IMR-90 (cell line): ENCODE measurements around the gene IZUMO4. TPM values are rescaled to one million over a fixed set of nuclear protein-coding genes. Genes with fewer than 3 reads are reported as not detected.
A peak's percentile ranks its signal among the peaks of the same experiment; 100 is the strongest.

Source experiments
- ATAC-seq: fragments of 200-7000 bp; cut with Tn5 transposase; 2 replicates; pipeline ENCODE4 v1.9.1; 2020; ENCODE audit warnings: low read depth, mild to moderate bottlenecking, moderate library complexity
- BruUV-seq: library from RNA; stranded (reverse); fragments of 400-500 nt; replicated peaks from 2 replicates; lab custom pipeline; 2021; lab: Mats Ljungman, UMichigan
- CTCF ChIA-PET: fragments of 300-600 bp; formaldehyde crosslinking; extraction: SDS; loops from one replicate; lab custom pipeline; 2021; ENCODE audit warnings: antibody characterized with exemption; lab: Yijun Ruan, JAX
- POLR2A ChIA-PET: fragments of 300-600 bp; sonication (Branson Sonifier 250); formaldehyde crosslinking; loops from one replicate; lab custom pipeline; 2022; ENCODE audit warnings: antibody characterized with exemption; ENCODE audit not compliant: unreplicated experiment; lab: Charles Lee
- DNase-seq: peaks from one replicate; pipeline ENCODE4 v3.0.0; 2013
- H2AFZ ChIP-seq: replicated peaks from 2 replicates; pipeline ENCODE3; 2013; ENCODE audit warnings: low read length, mild to moderate bottlenecking; ENCODE audit not compliant: poor library complexity
- H2AK5ac ChIP-seq: 2 replicates; pipeline ENCODE4 v1.6.1; 2013; ENCODE audit warnings: low read depth, low read length, inconsistent platforms
- H2AK9ac ChIP-seq: replicated peaks from 2 replicates; pipeline ENCODE3; 2013; ENCODE audit warnings: mild to moderate bottlenecking, low read depth, low read length, moderate library complexity; ENCODE audit not compliant: poor library complexity
- H2BK120ac ChIP-seq: 2 replicates; pipeline ENCODE4 v1.6.1; 2013; ENCODE audit warnings: low read depth, low read length, inconsistent platforms
- H2BK15ac ChIP-seq: 3 replicates; pipeline ENCODE4 v1.6.1; 2013; ENCODE audit warnings: low read depth, low read length, inconsistent platforms
- H2BK20ac ChIP-seq: 2 replicates; pipeline ENCODE4 v1.6.1; 2013; ENCODE audit warnings: low read depth, mild to moderate bottlenecking, inconsistent platforms, low read length, moderate library complexity
- H2BK5ac ChIP-seq: 2 replicates; pipeline ENCODE4 v1.6.1; 2013; ENCODE audit warnings: mild to moderate bottlenecking, low read depth, low read length, inconsistent platforms; ENCODE audit not compliant: poor library complexity, severe bottlenecking
- H3K14ac ChIP-seq: replicated peaks from 2 replicates; pipeline ENCODE4 v1.6.1; 2013; ENCODE audit warnings: low read depth, low read length, inconsistent platforms
- H3K18ac ChIP-seq: 2 replicates; pipeline ENCODE4 v1.6.1; 2013; ENCODE audit warnings: low read depth, low read length, control low read depth
- H3K23ac ChIP-seq: 2 replicates; pipeline ENCODE4 v1.6.1; 2013; ENCODE audit warnings: low read depth, low read length, inconsistent platforms
- H3K27ac ChIP-seq: 2 replicates; pipeline ENCODE4 v1.5.1; 2013; ENCODE audit warnings: mild to moderate bottlenecking, control low read depth, low read length; ENCODE audit not compliant: insufficient read depth
- H3K27me3 ChIP-seq: 2 replicates; pipeline ENCODE4 v1.6.1; 2013; ENCODE audit warnings: low read length; ENCODE audit not compliant: control insufficient read depth, insufficient read depth
- H3K36me3 ChIP-seq: 2 replicates; pipeline ENCODE4 v1.6.1; 2013; ENCODE audit warnings: low read length, mixed read lengths; ENCODE audit not compliant: control insufficient read depth, insufficient read depth
- H3K4ac ChIP-seq: 2 replicates; pipeline ENCODE4 v1.6.1; 2013; ENCODE audit warnings: low read depth, low read length, inconsistent platforms
- H3K4me1 ChIP-seq: 2 replicates; pipeline ENCODE4 v1.6.1; 2013; ENCODE audit warnings: low read length, mixed read lengths; ENCODE audit not compliant: control insufficient read depth, insufficient read depth
- H3K4me2 ChIP-seq: 2 replicates; pipeline ENCODE4 v1.6.1; 2013; ENCODE audit warnings: low read depth, mild to moderate bottlenecking, control low read depth, low read length, moderate library complexity
- H3K4me3 ChIP-seq: 2 replicates; pipeline ENCODE4 v1.5.1; 2013; ENCODE audit warnings: low read depth, mild to moderate bottlenecking, control low read depth, low read length, moderate library complexity; ENCODE audit not compliant: insufficient read depth
- H3K56ac ChIP-seq: 2 replicates; pipeline ENCODE4 v1.6.1; 2013; ENCODE audit warnings: low read length, inconsistent platforms; ENCODE audit not compliant: insufficient read depth; ENCODE audit errors: extremely low read depth
- H3K79me1 ChIP-seq, 2 experiments: 2 replicates each; pipeline ENCODE4 v1.6.1; 2013; ENCODE audit warnings: low read length in 2 of 2, inconsistent platforms in 1 of 2, low read depth in 1 of 2
- H3K9ac ChIP-seq: 2 replicates; pipeline ENCODE4 v1.6.1; 2013; ENCODE audit warnings: low read depth, low read length, control low read depth
- H3K9me1 ChIP-seq: 2 replicates; pipeline ENCODE4 v1.6.1; 2013; ENCODE audit warnings: low read length, inconsistent platforms; ENCODE audit not compliant: insufficient read depth
- H3K9me3 ChIP-seq: 2 replicates; pipeline ENCODE4 v1.6.1; 2013; ENCODE audit warnings: low read length; ENCODE audit not compliant: control insufficient read depth, insufficient read depth
- H4K20me1 ChIP-seq: 2 replicates; pipeline ENCODE4 v1.6.1; 2013; ENCODE audit warnings: low read length, inconsistent platforms; ENCODE audit not compliant: insufficient read depth
- H4K5ac ChIP-seq: 2 replicates; pipeline ENCODE4 v1.6.1; 2013; ENCODE audit warnings: mild to moderate bottlenecking, low read depth, low read length, control low read depth
- H4K8ac ChIP-seq, 2 experiments: 2 replicates each; pipeline ENCODE4 v1.6.1; 2013; ENCODE audit warnings: low read depth in 2 of 2, low read length in 2 of 2, control low read depth in 1 of 2, inconsistent platforms in 1 of 2
- H4K91ac ChIP-seq: 2 replicates; pipeline ENCODE4 v1.6.1; 2013; ENCODE audit warnings: low read depth, low read length, inconsistent platforms; ENCODE audit not compliant: insufficient read depth
- BHLHE40 ChIP-seq: fragments of 150-350 bp; IDR thresholded peaks from 2 replicates; pipeline ENCODE4 v1.6.1; 2016; ENCODE audit warnings: mild to moderate bottlenecking, low read depth, low read length
- CEBPB ChIP-seq: IDR thresholded peaks from 2 replicates; pipeline ENCODE4 v1.6.1; 2012; ENCODE audit warnings: low read depth, low read length, improper control_type of control experiment
- MAFK ChIP-seq: IDR thresholded peaks from 2 replicates; pipeline ENCODE4 v1.6.1; 2012; ENCODE audit warnings: low read depth, low read length, improper control_type of control experiment
- MAZ ChIP-seq: IDR thresholded peaks from 2 replicates; pipeline ENCODE4 v1.6.1; 2012; ENCODE audit warnings: low read depth, mild to moderate bottlenecking, low read length, improper control_type of control experiment, moderate library complexity, borderline replicate concordance
- NFE2L2 ChIP-seq: fragments of 150-350 bp; IDR thresholded peaks from 2 replicates; pipeline ENCODE4 v1.6.1; 2016; ENCODE audit warnings: low read depth, mild to moderate bottlenecking, low read length
- POLR2A ChIP-seq: IDR thresholded peaks from 2 replicates; pipeline ENCODE4 v1.6.1; 2012; ENCODE audit warnings: mild to moderate bottlenecking, low read depth, low read length
- RAD21 ChIP-seq: IDR thresholded peaks from 2 replicates; pipeline ENCODE4 v1.6.1; 2012; ENCODE audit warnings: low read length, improper control_type of control experiment
- RCOR1 ChIP-seq: IDR thresholded peaks from 2 replicates; pipeline ENCODE4 v1.6.1; 2012; ENCODE audit warnings: mild to moderate bottlenecking, low read length, improper control_type of control experiment; ENCODE audit not compliant: insufficient replicate concordance
- RFX5 ChIP-seq: IDR thresholded peaks from 2 replicates; pipeline ENCODE4 v1.8.0; 2012; ENCODE audit warnings: low read depth, mild to moderate bottlenecking, low read length, moderate library complexity
- WGBS, 2 experiments: methylation state at CpG; one replicate each; pipeline versions ENCODE4 v1.1.5 to v1.1.7; 2013; ENCODE audit warnings: missing lambda C conversion rate in 2 of 2; ENCODE audit not compliant: insufficient read length in 1 of 2; ENCODE audit errors: extremely low coverage in 2 of 2; 5-methylcytosine and 5-hydroxymethylcytosine counted together
- dilution Hi-C: fragments of 300-500 bp; cut with HindIII; formaldehyde crosslinking; loops from one replicate; pipeline ENCODE4 v1.14.3; 2018; ENCODE audit warnings: low sequenced_read_pairs; ENCODE audit not compliant: unreplicated experiment
- in situ Hi-C: fragments of 300-500 bp; cut with MboI; formaldehyde crosslinking; loops from 3 replicates; pipeline ENCODE4 v1.14.3; 2019; ENCODE audit warnings: low sequenced_read_pairs, inconsistent platforms, mixed read lengths
- intact Hi-C: fragments of 100-400 bp; cut with micrococcal nuclease; formaldehyde crosslinking; loops from 2 replicates; pipeline ENCODE4 v1.10.0; 2022
- polyA plus RNA-seq, 3 experiments: library from polyadenylated mRNA; depleted of rRNA; stranded (reverse); fragments of >200 nt; gene quantifications; 2 replicates each; pipeline ENCODE4 v1.2.3, GENCODE V29; 2012; ENCODE audit warnings: low replicate concordance in 1 of 3
- total RNA-seq: library from RNA; depleted of rRNA; stranded (reverse); fragments of >200 nt; gene quantifications from 2 replicates; pipeline ENCODE4 v1.2.3, GENCODE V29; 2012
- TF ChIP-seq, protein P1 (sequence below): fragments of 150-350 bp; IDR thresholded peaks from 2 replicates; pipeline ENCODE4 v1.6.1; 2017; ENCODE audit warnings: mild to moderate bottlenecking, antibody characterized with exemption, low read length, low read depth
- TF ChIP-seq, protein P2 (sequence below): fragments of 150-350 bp; IDR thresholded peaks from 2 replicates; pipeline ENCODE4 v1.6.1; 2016; ENCODE audit warnings: low read depth, mild to moderate bottlenecking, low read length, moderate library complexity, borderline replicate concordance
- TF ChIP-seq, protein P3 (sequence below): conservative IDR thresholded peaks from 2 replicates; pipeline ENCODE4 v1.5.1; 2012; ENCODE audit warnings: mild to moderate bottlenecking, low read depth, low read length, improper control_type of control experiment

Gene IZUMO4
- total and polyA plus RNA-seq, 2 of the 4 experiments (the other 2 are of a cell fraction): 0.72 to 2.8 TPM

DNA sequence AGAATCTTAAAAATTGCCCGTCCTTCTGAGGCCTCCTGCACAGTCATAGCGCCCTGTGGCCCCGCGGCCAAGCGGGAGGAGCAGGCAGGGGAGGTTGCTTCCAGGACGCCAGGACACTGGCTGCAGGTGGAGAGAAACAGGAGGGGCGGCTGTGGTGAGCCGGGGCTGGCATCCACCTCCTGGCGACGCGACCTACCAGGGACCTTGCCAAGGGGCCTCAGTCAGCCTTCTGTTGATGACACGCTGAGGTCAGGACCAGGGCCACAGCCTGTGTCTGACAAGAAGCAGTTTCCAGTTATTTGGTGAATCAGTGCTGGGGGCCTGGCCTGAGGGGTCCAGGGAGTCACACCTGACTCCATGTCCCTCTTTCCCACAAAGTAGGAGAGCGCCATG is 32.3 kb upstream of the IZUMO4 start:
- in situ Hi-C loops (no loop called here), intact Hi-C loops (no loop called here), dilution Hi-C loops (no loop called here)
- ChIA-PET POLR2A (no interaction called here), CTCF (no interaction called here)
- Histone ChIP-seq H4K20me1 (no peaks in the 10 kb centered on the region), H2BK5ac (no peak overlapping the region), H3K14ac (no peak overlapping the region), H4K5ac (no peak overlapping the region), H3K4me1 (peaks cover 20% of the 10 kb centered on the region), H3K18ac (no peak overlapping the region), H3K4me3 (no peak overlapping the region), H3K56ac (no peak overlapping the region), H3K79me1 (peaks cover 5 to 22% of the 10 kb centered on the region in 2 experiments; a peak in 3 of 4 replicates), H2BK15ac (no peak overlapping the region), H4K91ac (no peak overlapping the region), H2BK120ac (no peak overlapping the region), H2BK20ac (no peak overlapping the region), H3K9ac (no peak overlapping the region), H3K4ac (no peak overlapping the region), H2AK5ac (no peak overlapping the region), H3K4me2 (no peak overlapping the region), H2AK9ac (peak overlapping the region; percentile 39), H4K8ac (no peak overlapping the region), H3K9me3 (no peaks in the 10 kb centered on the region), H3K36me3 (no peaks in the 10 kb centered on the region), H3K27me3 (no peaks in the 10 kb centered on the region), H3K27ac (no peak overlapping the region), H2AFZ (peak overlapping the region; percentile 78), H3K23ac (no peak overlapping the region), H3K9me1 (peaks cover 7% of the 10 kb centered on the region)
- TF ChIP-seq BHLHE40 (no peak), RFX5 (no peak), NFE2L2 (no peak), MAFK (no peak), RAD21 (no peak), RCOR1 (no peak), POLR2A (no peak), CEBPB (no peak), MAZ (no peak)
- TF ChIP-seq, protein P1, sequence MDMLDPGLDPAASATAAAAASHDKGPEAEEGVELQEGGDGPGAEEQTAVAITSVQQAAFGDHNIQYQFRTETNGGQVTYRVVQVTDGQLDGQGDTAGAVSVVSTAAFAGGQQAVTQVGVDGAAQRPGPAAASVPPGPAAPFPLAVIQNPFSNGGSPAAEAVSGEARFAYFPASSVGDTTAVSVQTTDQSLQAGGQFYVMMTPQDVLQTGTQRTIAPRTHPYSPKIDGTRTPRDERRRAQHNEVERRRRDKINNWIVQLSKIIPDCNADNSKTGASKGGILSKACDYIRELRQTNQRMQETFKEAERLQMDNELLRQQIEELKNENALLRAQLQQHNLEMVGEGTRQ: no peak
- TF ChIP-seq, protein P2, sequence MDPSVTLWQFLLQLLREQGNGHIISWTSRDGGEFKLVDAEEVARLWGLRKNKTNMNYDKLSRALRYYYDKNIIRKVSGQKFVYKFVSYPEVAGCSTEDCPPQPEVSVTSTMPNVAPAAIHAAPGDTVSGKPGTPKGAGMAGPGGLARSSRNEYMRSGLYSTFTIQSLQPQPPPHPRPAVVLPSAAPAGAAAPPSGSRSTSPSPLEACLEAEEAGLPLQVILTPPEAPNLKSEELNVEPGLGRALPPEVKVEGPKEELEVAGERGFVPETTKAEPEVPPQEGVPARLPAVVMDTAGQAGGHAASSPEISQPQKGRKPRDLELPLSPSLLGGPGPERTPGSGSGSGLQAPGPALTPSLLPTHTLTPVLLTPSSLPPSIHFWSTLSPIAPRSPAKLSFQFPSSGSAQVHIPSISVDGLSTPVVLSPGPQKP: no peak
- TF ChIP-seq, protein P3, sequence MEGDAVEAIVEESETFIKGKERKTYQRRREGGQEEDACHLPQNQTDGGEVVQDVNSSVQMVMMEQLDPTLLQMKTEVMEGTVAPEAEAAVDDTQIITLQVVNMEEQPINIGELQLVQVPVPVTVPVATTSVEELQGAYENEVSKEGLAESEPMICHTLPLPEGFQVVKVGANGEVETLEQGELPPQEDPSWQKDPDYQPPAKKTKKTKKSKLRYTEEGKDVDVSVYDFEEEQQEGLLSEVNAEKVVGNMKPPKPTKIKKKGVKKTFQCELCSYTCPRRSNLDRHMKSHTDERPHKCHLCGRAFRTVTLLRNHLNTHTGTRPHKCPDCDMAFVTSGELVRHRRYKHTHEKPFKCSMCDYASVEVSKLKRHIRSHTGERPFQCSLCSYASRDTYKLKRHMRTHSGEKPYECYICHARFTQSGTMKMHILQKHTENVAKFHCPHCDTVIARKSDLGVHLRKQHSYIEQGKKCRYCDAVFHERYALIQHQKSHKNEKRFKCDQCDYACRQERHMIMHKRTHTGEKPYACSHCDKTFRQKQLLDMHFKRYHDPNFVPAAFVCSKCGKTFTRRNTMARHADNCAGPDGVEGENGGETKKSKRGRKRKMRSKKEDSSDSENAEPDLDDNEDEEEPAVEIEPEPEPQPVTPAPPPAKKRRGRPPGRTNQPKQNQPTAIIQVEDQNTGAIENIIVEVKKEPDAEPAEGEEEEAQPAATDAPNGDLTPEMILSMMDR: no peak
- BruUV-seq: no TSS peak
- no peak for ATAC-seq
- DNase-seq: no peak
- 88% methylated on average over 8 of the region's 13 CpGs; no CpG with 5 or more reads in 1 of the 2 experiments for WGBS, 2 experiments
